Omental fat pad (tissue), 4 donors: Measurements from ENCODE around the gene MAST2. TPM values are rescaled to one million over a fixed set of nuclear protein-coding genes. Genes with fewer than 3 reads are reported as not detected.

Experiments used
- ATAC-seq: fragments of 150-250 bp; one replicate; pipeline ENCODE4 v1.9.1; 2016; ENCODE audit warnings: mild to moderate bottlenecking, moderate library complexity; ENCODE audit not compliant: low FRiP score
- DNase-seq: peaks from one replicate; pipeline ENCODE4 v3.0.0-alpha.2; 2019; ENCODE audit warnings: low spot score
- total RNA-seq, 4 donors: library from RNA; depleted of rRNA; stranded (reverse); fragments of >200 nt; gene quantifications; one replicate each; pipeline ENCODE4 v1.1.0, GENCODE V29; 2016
- TF ChIP-seq, protein P1 (sequence below), 3 donors: fragments of 450-650 bp; IDR thresholded peaks; one replicate each; pipeline ENCODE4 v1.5.1; 2016 to 2017; ENCODE audit warnings: antibody characterized with exemption in 3 of 3, mild to moderate bottlenecking in 3 of 3, moderate library complexity in 2 of 3

Gene MAST2
- total RNA-seq, 4 donors from 2014 or later, result 12.0 to 22.0 (median 18.1) TPM

DNA sequence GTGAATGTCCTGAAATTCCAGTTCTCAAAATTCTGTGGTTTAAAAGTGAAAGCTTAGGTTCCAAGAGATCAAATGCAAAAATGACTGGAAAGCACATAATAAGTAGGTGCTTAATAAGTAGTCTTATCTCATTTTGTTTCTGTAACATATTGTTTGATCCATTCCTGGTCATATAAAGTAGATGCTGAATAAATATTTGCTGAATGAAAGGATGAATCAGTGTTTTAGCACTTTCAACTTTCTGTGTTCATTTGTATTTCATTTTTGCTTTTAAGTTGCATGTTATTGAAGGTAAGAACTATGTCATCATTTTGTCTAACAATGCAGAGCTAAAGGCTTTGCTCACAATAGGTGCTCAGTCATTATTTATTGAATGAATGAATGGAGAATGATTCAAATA lies 6.3 kb downstream of the MAST2 start:
- DNase-seq (no peak), ATAC-seq (no peak)
- TF ChIP-seq, protein P1, sequence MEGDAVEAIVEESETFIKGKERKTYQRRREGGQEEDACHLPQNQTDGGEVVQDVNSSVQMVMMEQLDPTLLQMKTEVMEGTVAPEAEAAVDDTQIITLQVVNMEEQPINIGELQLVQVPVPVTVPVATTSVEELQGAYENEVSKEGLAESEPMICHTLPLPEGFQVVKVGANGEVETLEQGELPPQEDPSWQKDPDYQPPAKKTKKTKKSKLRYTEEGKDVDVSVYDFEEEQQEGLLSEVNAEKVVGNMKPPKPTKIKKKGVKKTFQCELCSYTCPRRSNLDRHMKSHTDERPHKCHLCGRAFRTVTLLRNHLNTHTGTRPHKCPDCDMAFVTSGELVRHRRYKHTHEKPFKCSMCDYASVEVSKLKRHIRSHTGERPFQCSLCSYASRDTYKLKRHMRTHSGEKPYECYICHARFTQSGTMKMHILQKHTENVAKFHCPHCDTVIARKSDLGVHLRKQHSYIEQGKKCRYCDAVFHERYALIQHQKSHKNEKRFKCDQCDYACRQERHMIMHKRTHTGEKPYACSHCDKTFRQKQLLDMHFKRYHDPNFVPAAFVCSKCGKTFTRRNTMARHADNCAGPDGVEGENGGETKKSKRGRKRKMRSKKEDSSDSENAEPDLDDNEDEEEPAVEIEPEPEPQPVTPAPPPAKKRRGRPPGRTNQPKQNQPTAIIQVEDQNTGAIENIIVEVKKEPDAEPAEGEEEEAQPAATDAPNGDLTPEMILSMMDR (IDR thresholded peaks at IDR 0.05), result no peak

DNA sequence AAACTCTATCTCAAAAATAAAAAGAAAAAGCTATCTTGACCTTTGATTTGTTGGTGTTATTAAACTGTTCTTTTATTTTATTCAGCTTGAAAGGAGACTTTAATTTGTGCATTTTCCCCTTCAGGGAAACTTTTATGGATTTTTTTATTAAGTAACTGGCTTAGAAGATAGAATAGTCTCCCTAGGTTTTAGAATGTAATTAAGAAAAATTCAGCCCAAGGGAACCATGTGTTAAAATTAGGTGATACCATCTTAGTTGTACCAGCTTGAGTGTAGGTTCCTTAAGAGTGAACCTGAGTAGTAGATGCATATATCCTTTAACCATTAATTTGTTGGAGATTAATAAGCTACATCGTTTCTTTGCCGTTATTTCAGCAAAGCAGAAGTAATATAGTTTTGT lies 11.4 kb downstream of the MAST2 start:
- ATAC-seq, result no peak
- TF ChIP-seq, protein P1 (IDR thresholded peaks at IDR 0.05), result no peak

DNA sequence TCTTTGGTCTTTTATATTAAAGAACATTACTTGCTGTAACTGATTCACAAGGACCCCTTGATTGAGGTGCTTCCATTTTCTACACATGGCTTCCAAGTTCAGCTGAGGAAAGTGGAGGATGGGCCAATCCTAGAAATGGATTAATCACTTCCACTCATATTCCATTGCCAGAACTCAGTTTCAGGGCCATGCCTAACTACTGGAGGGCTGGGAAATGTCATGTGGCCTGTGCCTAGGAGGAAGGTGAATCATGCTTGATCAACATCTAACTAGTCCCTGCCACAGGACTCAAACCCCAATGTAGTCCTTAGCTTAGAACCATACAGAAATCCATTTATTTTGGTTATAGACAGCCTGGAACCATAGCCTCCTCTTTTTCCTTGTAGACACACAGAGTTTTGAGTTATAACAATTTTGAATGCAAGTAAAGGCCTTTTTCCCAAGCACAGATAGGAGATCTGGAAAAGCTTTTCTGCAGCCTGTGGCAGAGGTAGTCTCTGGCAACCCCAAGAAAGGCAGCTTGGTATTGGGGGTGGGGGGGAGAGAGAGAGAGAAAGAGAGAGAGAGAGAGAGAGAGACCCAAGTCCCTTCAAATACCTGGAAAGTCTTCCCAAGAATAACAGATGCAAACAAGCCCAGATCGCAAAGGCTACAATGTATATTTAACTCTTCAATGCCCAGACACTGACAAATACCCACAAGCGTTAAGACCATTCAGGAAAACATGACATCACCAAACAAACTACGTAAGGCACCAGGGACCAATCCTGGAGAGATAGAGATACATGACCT lies 12.5 kb downstream of the MAST2 start:
- TF ChIP-seq, protein P1 (IDR thresholded peaks at IDR 0.05), result no peak
- ATAC-seq (no peak), DNase-seq (no peak)

More for the DNA sequence above, 11.4 kb downstream of the MAST2 start:
- DNase-seq, result no peak

DNA sequence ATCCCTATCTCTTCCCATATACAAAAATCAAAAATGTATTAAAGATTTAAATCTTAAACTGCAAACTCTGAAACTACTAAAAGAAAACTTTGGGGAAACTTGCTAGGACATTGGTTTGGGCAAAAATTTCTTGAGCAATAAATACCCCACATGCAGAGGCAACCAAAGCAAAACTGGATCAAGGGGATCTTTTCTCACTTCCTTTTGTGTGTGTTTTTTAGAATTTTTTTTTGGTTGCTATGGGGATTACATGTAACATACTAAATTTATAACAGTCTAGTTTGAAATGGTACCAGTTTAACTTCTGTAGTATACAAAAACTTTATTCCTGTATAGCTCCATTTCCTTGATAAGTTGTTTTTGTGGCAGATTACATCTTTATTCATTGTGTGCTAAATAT lies 16.8 kb downstream of the MAST2 start:
- ATAC-seq (no peak), DNase-seq (no peak)
- TF ChIP-seq, protein P1 (IDR thresholded peaks at IDR 0.05), result no peak

DNA sequence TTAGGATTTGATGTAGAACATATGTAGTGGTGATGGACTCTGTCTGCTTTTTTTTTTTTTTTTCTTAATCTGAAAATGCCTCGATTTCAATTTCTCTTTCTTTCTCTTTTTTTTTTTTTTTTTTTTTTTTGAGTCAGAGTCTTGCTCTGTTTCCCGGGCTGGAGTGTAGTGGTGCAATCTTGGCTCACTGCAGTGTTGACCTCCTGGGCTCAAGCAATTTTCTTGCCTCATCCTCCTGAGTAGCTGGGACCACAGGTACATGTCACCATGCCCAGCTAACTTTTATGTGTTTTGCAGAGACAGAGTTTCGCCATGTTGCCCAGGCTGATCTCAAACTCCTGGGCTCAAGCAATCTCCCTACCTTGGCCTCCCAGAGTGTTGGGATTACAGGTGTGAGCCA lies 17.4 kb downstream of the MAST2 start:
- TF ChIP-seq, protein P1 (IDR thresholded peaks at IDR 0.05), result no peak
- no peak for ATAC-seq
- no peak for DNase-seq

DNA sequence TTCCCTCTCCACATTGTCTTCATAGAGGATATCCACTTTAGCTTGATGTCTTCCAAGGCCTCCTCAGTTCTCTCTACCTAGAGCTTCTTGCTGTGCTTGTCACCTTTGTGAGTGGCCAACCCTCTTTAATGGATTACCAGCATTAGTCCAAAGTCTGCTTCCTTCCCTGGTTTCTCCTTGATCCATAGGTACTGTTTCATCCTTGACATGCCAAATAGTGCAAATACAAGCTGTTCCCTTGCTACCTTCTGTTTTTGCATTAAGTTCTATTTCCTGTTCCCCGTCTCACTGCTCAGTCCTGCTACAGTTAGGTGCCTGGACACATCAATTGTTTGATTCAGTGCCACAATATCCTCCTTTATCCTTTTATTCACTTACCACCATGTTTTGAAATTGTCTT lies 19.2 kb downstream of the MAST2 start:
- DNase-seq, result no peak
- ATAC-seq, result no peak
- TF ChIP-seq, protein P1 (IDR thresholded peaks at IDR 0.05), result no peak

DNA sequence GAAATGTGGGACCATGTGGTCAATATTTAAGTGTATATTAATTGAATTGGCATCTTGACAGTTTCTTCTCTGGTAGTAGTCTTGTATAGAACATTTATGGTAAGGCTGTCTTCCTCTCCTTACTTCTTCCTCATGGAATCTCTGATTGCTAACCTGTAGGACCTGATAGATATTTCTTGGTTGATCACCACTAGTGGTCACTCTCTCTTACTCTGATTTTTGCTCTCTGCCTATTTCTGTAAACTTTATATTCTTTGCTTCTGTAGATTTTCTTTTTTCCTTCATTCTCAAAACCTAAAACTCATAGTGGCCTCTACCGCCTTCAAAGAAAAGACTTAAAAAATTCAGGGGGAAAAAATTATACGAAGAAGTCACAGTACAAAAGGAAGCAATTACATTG lies 21.2 kb downstream of the MAST2 start:
- ATAC-seq (no peak), DNase-seq (no peak)
- TF ChIP-seq, protein P1 (IDR thresholded peaks at IDR 0.05), result no peak
